GM18867 (cell line): ENCODE measurements around the gene MCM5.
"Not testable (repeated sequence)": the region's sequence is repeated elsewhere in the genome, so short reads cannot be mapped to it uniquely, and the experiment has no call there.

Source experiments
- ATAC-seq: cut with Tn5 transposase; IDR thresholded peaks from one replicate; pipeline ENCODE4 v1.9.1; 2021; ENCODE audit warnings: mild to moderate bottlenecking, moderate library complexity; ENCODE audit not compliant: unreplicated experiment

Gene MCM5

GRCh38 chr22:35378621-35379020 lies 21.3 kb upstream of the MCM5 start:
- no peak for ATAC-seq

DNA sequence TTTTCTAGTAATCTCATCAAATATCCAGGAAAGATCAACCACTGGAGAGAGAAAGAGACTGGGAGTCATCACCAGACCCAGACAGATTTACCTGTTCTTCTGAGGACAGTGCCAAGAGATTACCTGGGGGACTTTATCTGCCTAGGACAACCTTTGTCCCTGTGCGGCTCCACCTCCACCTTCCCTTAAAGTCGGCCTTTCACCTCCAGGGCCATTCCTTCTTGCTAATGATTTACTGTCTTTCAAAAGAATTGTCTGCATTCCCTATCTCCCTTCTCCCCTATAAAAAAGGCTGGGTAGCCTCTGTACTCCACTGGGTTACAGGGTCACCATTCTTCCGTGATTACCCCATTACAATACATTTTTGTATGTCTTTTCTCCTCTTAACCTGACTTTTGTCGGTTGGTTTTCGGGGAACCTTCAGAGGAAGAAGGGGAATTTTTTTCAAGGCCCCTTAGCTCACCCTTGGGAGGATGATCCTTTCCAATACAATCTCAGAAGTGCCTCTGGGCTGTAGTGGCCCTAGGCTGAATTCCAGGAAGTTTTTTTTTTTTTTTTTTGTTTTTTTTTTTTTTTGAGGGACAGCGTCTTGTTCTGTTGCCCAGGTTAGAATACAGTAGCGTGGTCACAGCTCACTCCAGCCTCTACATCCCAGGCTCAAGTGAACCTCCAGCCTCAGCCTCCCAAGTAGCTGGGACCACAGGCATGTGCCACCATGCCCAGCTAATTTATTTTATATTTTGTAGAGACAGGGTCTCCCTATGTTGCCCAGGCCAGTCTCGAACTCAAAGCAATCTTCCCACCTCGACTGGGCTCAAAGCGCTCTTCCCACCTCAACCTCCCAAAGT lies 20.6 kb upstream of the MCM5 start:
- ATAC-seq: no peak

DNA sequence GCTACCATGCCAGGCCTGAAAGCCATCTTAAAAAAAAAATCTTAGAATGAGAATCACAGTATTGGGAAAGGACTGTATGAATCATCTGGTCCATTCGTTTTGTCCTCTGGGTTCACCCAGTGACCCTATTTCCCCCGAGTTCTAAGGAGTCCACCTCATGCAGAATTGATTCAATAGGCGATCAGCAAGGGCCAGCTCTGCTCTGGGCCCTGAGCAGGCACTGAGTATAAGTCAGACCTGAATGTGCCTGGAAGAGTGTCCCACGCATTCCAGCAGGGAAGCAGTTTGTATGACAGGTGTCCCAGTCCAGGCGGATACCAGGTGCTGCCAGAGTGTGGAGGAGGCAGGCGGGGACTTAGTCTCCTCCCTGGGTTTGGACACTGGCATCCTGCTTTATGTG lies 19.9 kb upstream of the MCM5 start:
- no peak for ATAC-seq

GRCh38 chr22:35380537-35381423 lies 19.2 kb upstream of the MCM5 start, which contains the start of gene HMOX1:
TSS of gene HMOX1 (plus strand) at chr22:35381096. CDS start at chr22:35381174, 78 bp downstream.
- peak; percentile 72 for ATAC-seq

- peak; percentile 7 for ATAC-seq
Observed at GRCh38 chr22:35381424-35382009, 18.4 kb upstream of the MCM5 start.

- no peak for ATAC-seq
Observed at GRCh38 chr22:35383679-35384071, 16.3 kb upstream of the MCM5 start.

DNA sequence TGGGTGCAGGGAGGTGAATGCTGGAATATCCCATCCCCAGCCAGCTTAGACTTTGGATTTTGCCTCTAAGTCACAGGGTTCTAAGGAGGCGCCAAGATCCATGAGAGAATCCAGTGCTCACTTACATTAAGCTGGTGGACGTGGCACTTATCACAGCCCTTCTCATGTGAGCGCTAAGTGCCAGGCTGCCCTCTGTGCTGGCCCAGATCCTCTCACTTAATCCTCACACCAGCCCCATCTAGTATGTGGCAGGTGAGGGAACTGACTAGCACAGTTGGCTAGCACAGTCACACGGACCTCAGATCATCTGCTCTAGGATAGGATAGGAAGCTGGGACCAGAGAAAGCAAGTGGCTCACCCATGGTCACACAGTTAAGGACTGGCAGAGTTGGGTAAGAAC lies 15.4 kb upstream of the MCM5 start:
- no peak for ATAC-seq

- no peak for ATAC-seq
Observed at GRCh38 chr22:35384975-35385588, 14.9 kb upstream of the MCM5 start.

- no peak for ATAC-seq
Observed at GRCh38 chr22:35386670-35387288, 13.2 kb upstream of the MCM5 start.

DNA sequence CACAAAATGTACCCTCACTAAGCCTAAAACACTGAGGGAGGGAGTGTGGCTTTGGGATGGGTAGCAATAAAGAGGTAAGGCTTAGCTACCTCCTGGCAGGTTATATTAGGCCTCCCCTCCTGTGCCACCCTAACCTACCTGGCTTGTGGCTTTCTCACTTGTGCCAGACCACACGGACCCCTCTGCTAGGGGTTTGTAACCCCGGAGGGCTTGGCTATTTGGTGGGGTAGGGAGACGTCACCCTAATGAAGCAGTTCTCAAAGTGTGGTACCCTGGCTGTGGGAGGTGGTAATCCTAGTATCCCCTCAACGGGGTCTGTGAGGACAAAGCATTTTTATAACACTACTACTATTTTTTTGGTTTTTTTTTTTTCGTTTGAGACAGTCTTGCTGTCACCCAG lies 9.0 kb upstream of the MCM5 start:
- ATAC-seq: no peak

DNA sequence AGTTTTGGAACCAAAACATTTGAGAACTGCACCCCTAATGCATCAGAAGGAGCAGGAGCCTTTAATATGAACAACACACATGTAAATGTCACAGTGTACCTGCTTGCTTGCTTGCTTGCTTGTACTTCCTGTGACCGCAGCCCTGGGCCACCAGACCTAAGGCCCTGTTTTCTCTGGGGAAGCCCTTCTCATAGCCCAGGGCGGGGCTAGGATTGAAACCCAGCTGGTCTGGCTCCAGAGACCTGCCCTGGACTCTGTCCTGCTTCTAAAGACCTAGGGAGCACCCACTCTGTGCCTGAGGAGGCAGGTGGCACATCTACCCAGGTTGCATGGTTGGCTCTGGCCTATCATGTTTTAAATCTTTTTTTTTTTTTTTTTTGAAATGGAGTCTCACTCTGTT lies 7.6 kb upstream of the MCM5 start:
- no peak for ATAC-seq

GRCh38 chr22:35393116-35394010 lies 6.6 kb upstream of the MCM5 start:
- no peak for ATAC-seq

GRCh38 chr22:35394011-35394312 lies 6.0 kb upstream of the MCM5 start:
- no peak for ATAC-seq

DNA sequence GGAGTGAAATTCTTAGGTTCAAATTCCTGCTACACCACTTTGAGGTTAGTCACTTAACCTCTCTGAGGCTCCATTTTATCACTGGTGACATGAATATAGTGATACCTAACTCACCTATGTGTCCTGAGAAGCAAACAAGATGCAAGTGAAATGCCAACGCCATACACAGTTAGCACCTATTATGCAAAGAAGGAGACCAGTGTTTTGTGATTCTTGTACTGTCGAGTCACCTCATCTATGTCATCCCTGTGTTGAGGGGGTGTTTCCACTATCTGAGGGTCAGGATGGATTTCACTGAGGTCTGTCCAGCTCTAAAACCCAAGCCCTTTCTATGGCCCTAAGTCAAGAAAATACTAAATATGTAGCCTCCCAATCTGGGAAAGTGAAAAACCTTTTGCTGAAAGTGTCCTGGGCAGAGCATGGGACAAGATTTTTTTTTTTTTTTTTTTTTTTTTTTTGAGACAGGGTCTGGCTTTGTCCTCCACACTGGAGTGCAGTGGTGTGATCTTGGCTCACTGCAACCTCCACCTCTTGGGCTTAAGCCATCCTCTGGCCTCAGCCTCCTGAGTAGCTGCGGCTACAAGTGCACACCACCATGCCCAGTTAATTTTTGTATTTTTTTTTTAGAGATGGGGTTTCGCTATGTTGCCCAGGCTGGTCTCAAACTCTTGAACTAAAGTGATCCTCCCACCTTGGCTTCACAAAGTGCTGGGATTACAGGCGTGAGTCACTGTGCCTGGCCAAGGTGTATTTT lies 5.0 kb upstream of the MCM5 start:
- ATAC-seq: no peak

GRCh38 chr22:35396622-35397021 lies 3.3 kb upstream of the MCM5 start:
- not testable (repeated sequence) for ATAC-seq

- ATAC-seq: no peak
Observed at GRCh38 chr22:35397095-35397904, 2.6 kb upstream of the MCM5 start.

DNA sequence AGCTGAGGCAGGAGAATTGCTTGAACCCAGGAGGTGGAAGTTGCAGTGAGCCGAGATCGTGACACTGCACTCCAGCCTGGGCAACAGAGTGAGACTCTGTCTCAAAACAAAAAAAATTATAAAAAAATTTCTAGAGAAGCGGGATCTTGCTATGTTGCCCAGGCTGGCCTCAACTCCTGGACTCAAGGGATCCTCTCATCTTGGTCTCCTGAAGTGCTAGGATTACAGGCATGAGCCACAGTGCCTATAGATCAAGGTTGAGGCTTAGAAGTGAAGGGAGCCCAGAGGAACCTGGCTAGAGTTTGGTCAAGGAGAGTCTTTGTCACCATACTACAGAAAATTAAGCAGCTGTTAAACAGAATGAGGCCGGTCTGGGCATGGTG lies 1.4 kb upstream of the MCM5 start:
- ATAC-seq: no peak

DNA sequence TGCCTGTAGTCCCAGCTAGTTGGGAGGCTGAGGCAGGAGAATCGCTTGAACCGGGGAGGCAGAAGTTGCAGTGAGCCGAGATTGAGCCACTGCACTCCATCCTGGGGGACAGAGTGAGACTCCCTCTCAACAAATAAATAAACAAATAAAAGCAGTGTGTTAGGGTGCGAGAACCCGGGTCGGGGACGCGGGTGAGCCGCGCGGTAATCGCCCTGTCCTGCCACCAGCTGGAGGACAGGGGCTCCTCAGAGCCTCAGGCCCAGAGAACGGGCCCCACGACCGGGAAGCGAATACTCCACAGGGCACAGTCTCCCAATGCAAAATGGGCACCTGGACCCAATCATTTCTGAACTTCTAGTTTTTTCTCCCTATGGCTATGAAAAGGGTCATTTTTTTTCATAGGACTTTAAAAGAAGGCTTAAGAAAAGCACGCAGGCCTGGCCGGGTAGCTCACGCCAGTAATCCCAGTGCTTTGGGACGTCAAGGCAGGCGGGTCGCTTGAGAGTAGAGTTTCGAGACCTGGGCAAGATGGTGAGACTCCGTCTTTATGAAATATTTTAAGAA lies 744 bp upstream of the MCM5 start:
- no peak for ATAC-seq
